ENCODE data around the gene CERCAM. TPM values are rescaled to one million over a fixed set of nuclear protein-coding genes. Genes with fewer than 3 reads are reported as not detected.
"Not testable (repeated sequence)": the region's sequence is repeated elsewhere in the genome, so short reads cannot be mapped to it uniquely, and the experiment has no call there.

The CERCAM gene
- total RNA-seq, 1 donor from 2014 or later: 3.2 TPM

DNA sequence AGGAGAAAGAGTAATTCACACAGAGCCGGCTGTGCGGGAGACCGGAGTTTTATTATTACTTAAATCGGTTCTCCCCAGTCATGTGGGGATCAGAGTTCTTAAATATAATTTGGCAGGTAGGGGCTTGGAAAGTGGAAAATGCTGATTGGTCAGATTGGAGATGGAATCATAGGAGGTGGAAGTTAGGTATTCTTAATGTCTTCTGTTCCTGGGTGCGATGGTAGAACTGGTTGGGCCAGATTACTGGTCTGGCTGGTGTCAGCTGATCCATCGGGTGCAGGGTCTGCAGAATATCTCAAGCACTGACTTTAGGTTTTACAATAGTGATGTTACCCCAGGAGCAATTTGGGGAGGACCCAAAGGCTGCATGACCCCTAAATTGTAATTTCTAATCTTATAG, 4.6 kb upstream of the CERCAM start:
- intact Hi-C loops (cut with micrococcal nuclease): no loop called here

DNA sequence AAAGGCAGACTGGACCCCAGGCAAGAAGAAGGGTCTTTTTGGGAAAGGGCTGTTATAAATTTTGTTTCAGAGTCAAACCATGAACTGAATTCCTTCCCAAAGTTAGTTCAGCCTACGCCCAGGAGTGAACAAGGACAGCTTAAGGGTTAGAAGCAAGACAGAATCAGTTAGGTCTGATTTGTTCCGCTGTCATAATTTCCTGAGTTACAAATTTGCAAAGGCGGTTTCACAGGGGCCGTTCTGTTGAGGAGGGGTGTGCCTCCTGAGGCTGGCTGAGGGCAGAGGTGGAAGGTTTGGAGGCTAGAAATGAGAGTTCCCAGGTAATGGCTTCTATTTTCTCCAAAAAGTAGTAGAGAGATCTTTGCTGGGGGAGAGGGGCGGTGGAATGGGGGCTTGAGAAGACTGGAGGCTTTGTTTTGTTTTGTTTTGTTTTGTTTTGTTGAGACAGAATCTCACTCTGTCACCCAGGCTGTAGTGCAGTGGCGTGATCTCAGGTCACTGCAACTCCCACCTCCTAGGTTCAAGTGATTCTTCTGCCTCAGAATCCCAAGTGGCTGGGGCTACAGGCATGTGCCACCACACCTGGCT, 4.1 kb upstream of the CERCAM start:
- intact Hi-C loops (cut with micrococcal nuclease): no loop called here

DNA sequence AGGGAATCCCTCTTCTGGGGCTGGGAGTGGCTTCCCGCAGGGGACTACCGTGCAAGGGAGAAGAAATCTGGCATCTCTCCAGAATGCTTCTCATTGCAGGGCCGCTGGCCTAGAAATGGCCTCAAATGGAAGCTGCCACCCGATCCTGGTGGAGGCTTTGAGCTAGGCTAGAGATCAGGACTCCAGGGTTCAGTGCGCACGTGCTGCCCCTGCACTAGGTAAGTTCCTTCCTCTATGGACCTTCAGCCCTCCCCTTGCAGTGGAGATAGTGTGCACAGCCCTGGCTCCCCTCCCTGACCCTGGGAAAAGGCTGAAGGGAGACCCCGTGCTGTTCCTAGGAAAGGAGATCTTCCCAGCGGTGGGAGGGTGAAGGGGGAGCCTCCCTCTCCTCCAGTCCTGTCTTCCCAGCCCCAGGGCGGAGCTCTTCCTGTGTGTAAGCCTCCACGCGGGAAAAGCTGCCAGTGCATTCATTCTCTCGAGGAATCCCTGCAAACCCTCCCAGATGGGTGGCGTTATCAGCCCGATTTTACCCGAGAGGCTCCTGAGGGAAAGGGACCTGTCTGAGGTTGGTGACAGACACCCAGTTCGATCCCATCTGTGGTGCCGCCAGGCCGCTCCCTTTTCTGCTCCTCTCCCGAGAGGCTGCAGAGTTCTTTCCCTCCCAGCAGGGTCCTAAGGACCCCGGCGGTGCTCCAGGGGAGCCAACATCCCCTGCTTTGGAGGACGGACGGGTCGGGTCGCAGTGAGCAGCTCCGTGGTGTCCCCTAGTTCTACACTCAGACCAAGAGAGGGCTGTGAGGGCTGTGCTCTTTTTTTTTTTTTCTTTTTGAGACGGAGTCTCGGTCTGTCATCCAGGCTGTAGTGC, 1.4 kb upstream of the CERCAM start:
- intact Hi-C loops (cut with micrococcal nuclease): no loop called here

GRCh38 chr9:128420060-128420650, 502 bp upstream of the CERCAM start:
- intact Hi-C loops (cut with micrococcal nuclease): loop anchor here (2.0 kb wide), 1 partner anchor 37 kb away; the partner anchor contains the start of gene ODF2

GRCh38 chr9:128421482-128421996, 882 bp downstream of the CERCAM start:
- intact Hi-C loops (cut with micrococcal nuclease): loop anchor here (2.0 kb wide), 1 partner anchor 35 kb away; the partner anchor contains the start of gene ODF2

DNA sequence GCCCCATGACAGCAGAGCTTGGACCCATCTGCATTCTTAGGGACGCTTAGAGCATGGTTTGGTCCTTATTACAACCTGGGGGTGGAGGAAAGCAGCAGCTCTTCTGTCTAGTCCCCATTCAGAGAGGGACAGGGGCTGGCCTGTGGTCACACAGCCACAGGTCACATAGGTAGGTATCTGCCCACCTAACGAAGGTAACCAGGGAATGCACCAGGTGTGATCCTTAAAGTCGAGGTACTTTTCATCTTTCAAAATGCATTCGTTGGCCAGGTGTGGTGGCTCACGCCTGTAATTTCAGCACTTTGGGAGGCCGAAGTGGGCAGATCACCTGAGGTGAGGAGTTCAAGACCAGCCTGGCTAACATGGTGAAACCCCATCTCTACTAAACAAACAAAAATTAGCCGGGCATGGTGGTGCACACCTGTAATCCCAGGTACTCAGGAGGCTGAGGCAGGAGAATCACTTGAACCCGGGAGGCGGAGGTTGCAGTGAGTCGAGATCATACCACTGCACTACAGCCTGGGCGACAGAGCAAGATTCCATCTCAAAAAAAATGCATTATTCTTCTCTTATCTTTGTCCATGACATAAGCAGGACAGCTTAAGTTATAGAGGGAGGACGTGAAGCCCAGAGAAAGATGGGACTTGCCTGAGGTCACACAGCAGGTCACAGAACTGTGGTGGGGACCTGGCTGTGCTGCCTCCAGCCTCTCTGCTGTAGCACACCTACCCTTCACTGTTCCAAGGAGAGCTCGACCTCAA, 1.5 kb downstream of the CERCAM start:
- intact Hi-C loops (cut with micrococcal nuclease): not testable (repeated sequence)

GRCh38 chr9:128422783-128423150, 2.1 kb downstream of the CERCAM start:
- intact Hi-C loops (cut with micrococcal nuclease): no loop called here

- intact Hi-C loops (cut with micrococcal nuclease): not testable (repeated sequence)
Measured at GRCh38 chr9:128423356-128423755, 2.7 kb downstream of the CERCAM start.

DNA sequence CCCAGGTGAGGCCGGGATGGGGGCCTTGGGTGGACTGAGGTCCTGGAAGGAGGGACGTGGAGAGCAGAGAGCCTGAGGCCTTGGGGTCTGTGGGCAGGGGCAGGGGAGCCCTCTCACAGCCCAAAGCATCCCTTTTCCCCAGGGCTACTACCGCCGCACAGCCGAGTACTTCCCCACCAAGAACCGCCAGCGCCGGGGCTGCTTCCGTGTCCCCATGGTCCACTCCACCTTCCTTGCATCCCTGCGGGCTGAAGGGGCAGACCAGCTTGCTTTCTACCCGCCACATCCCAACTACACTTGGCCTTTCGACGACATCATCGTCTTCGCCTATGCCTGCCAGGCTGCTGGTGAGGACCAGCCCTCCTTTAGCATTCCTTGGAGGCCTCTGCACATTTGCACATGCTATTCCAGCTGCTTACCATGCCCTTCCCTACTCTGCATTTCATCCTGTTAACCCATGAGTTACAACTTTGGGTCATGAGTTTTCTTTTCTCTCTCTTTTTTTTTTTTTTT, 3.7 kb downstream of the CERCAM start:
- intact Hi-C loops (cut with micrococcal nuclease): no loop called here

DNA sequence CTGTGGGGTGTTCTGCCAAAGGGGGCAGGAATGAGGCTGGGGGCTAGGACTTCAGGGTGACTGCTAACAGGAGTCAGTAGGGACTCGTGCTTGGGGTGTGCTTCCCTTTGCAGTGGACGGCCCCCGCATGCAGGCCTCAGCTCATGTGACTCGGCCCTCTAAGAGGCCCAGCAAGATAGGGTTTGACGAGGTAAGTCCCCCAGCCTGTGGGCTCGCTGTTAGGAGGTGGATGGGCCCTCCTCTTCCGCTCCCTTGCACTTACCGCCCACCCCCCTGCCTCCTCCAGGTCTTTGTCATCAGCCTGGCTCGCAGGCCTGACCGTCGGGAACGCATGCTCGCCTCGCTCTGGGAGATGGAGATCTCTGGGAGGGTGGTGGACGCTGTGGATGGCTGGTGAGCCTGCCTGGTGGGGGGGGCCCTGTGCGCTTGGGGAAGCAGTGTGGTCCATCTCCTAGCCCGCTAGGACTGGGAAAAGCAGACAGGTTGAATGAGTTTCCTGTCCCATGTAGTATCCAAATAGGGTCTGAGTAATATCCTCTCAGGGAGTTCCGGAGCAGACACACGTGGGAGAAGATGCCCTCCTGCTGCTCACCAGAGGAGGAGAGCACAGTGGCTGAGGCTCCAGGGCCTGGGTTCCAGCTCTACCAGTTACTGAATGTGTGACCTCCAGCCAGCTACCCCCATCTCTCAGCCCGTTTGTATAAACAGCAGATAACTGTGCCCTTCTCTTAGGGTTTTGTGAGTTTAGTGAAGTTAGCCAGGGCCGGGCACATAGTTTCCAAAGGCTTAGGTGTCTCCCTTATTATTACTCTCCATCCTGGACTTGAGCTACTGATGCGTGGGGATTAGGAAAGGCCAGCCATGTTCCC, 8.2 kb downstream of the CERCAM start:
- intact Hi-C loops (cut with micrococcal nuclease): no loop called here

DNA sequence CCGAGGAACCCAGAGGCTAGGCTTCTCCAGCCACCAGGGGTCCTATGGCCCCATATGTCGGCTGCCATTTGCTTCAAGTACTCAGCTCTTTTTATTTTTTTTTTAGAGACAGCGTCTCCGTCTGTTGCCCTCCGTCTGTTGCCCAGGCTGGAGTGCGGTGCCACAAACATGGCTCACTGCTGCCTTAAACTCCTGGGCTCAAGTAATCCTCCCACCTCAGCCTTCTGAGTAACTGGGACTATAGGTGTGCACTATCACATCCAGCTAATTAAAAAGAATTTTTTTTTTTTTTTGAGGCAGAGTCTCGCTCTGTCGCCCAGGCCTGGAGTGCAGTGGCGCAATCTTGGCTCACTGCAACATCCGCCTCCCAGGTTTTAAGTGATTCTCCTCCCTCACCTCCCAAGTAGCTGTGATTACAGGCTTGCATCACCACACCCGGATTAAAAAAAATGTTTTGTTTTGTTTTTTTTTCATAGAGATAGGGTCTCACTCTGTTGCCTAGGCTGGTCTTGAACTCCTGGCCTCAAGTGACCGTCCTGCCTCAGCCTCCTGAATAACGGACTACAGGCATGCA, 8.9 kb downstream of the CERCAM start:
- intact Hi-C loops (cut with micrococcal nuclease): no loop called here

GRCh38 chr9:128431207-128431606, 10.6 kb downstream of the CERCAM start:
- intact Hi-C loops (cut with micrococcal nuclease): no loop called here

- intact Hi-C loops (cut with micrococcal nuclease): no loop called here
Measured at GRCh38 chr9:128434340-128434739, 13.7 kb downstream of the CERCAM start.

- intact Hi-C loops (cut with micrococcal nuclease): loop anchor here (5.0 kb wide), 1 partner anchor 117 kb away; the partner anchor contains the start of gene SPTAN1
Measured at GRCh38 chr9:128435611-128436010, 15.0 kb downstream of the CERCAM start.

- intact Hi-C loops (cut with micrococcal nuclease): loop anchor here (5.0 kb wide), 1 partner anchor 114 kb away; the partner anchor contains the start of gene SPTAN1
Measured at GRCh38 chr9:128438343-128439109, 17.9 kb downstream of the CERCAM start.

DNA sequence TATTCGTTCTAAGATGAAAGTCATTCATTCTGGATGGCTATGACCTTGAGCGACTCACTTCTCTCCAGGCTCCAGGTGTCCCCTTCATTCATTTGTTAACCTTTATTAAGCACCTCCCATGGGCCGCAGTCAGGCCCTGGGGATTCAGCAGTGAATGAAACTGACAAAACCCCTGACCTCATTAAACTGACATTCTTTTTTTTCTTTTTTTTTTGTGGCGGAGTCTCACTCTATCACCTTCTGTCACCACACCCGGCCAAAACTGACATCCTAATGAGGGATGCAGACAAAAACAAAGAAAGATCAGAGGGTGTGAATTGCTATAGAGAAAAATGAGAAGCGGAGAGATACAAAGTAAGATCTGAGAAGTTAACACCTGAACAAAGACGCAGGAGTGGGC, 18.6 kb downstream of the CERCAM start:
- intact Hi-C loops (cut with micrococcal nuclease): loop anchor here (5.0 kb wide), 1 partner anchor 113 kb away; the partner anchor contains the start of gene SPTAN1

- intact Hi-C loops (cut with micrococcal nuclease): no loop called here
Measured at GRCh38 chr9:128442150-128442549, 21.5 kb downstream of the CERCAM start.

DNA sequence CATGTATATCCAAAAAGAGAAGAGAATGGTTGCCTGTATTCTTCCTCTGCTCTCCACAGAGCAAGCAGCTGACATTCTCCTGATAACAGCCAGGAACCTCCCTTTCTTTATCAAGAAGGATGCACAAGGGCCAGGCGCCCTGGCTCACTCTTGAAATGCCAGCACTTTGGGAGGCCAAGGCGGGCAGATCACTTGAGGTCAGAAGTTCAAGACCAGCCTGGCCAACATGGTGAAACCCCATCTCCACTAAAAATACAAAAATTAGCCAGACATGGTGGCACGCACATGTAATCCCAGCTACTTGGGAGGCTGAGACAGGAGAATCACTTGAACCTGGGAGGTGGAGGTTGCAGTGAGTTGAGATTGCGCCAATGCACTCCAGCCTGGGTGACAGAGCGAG, 25.8 kb downstream of the CERCAM start:
- intact Hi-C loops (cut with micrococcal nuclease): not testable (repeated sequence)

DNA sequence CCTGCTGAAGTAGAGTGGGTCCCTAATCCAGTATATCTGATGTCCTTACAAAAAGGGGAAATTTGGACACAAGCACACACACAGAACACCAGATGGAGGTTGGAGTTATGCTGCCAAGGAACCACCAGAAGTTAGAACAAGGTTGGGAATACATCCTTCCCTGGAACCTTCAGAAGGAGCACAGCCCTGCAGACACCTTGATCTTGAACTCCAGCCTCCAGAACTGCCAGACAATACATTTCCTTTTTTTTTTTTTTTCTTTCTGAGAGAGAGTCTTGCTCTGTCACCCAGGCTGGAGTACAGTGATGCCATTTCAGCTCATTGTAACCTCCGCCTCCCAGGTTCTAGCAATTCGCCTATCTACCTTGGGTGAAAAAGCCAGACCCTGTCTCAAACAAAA, 28.1 kb downstream of the CERCAM start:
- intact Hi-C loops (cut with micrococcal nuclease): no loop called here

Measured in T-helper 2 cell treated with Interferon-gamma antibody and Interleukin-4, amounts not matched to agents 100 ng/mL and 5 ng/mL, for 36 hours (primary cell).